Muscle layer of colon (tissue), 2 donors: Measurements from ENCODE around the gene GNA14.

Source experiments
- H3K27ac ChIP-seq: one replicate; pipeline ENCODE4 v1.7.0; 2013; ENCODE audit warnings: low read depth, mild to moderate bottlenecking, low read length, moderate library complexity
- H3K27me3 ChIP-seq, 2 donors: one replicate each; pipeline ENCODE4 v1.7.0; 2013; ENCODE audit warnings: low read length in 2 of 2, mild to moderate bottlenecking in 2 of 2; ENCODE audit not compliant: insufficient read depth in 2 of 2, control insufficient read depth in 1 of 2
- H3K36me3 ChIP-seq: one replicate; pipeline ENCODE4 v1.7.0; 2013; ENCODE audit warnings: mild to moderate bottlenecking, low read length; ENCODE audit not compliant: insufficient read depth
- H3K4me1 ChIP-seq: one replicate; pipeline ENCODE4 v1.7.0; 2013; ENCODE audit warnings: mild to moderate bottlenecking, low read length; ENCODE audit not compliant: insufficient read depth
- H3K4me3 ChIP-seq, 2 donors: one replicate each; pipeline ENCODE4 v1.7.0; 2013; ENCODE audit warnings: low read length in 2 of 2, low read depth in 1 of 2, mild to moderate bottlenecking in 1 of 2, moderate library complexity in 1 of 2
- H3K9ac ChIP-seq: one replicate; pipeline ENCODE4 v1.7.0; 2013; ENCODE audit warnings: low read length
- H3K9me3 ChIP-seq: one replicate; pipeline ENCODE4 v1.7.0; 2013; ENCODE audit warnings: mild to moderate bottlenecking, low read length
- donor health status: abdominal sarcoma.
- donor health status: Adenocarcinoma of cecum.

Gene GNA14

DNA sequence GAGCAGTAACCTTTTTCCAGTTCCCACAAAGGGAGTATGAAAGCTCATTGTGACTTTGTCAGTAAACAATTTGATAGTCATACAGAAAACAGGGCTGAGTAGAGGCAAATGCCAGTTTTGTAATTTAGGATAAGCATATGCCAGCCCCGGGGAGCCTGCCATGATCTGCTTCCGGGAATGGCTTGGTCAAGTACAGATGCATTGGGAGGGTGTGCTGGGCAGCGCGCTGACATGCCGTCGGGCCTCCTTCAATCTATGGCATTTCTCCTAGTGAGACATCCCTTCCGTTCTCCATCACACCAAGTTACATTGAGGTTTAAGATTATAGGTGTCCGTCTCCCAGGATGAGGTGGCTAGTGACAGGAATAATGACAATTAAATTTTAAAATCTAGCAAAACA is 48.6 kb downstream of the GNA14 start:
- no peak overlapping the region for H3K4me3 ChIP-seq
- H3K9ac ChIP-seq, result no peak overlapping the region
- H3K4me1 ChIP-seq, result peaks cover 51% of the 10 kb centered on the region
- H3K27ac ChIP-seq, result peak overlapping the region; percentile 2
- no peaks in the 10 kb centered on the region for H3K27me3 ChIP-seq
- no peaks in the 10 kb centered on the region for H3K9me3 ChIP-seq
- no peaks in the 10 kb centered on the region for H3K36me3 ChIP-seq

DNA sequence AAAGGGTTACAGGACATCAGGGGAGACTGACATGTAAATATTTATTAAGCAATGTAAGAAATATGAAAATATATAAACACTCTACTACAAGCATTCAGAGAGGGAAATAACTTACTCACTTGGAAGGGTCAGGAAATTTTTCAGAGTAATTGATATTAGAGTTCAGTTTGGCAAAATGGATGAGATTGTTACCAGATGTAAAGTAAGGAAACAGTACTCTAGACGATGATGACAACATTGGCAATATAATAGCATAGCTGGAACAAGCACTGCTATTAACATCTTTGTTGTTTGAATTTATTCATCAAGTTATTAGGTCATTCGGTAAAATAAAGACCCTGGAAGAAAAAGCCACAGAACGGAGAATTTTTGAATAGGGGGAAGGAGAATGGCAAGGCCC is 49.1 kb downstream of the GNA14 start:
- no peaks in the 10 kb centered on the region for H3K36me3 ChIP-seq
- H3K27me3 ChIP-seq, result no peaks in the 10 kb centered on the region
- peaks cover 51% of the 10 kb centered on the region for H3K4me1 ChIP-seq
- no peak overlapping the region for H3K4me3 ChIP-seq
- H3K27ac ChIP-seq, result peak overlapping the region; percentile 2
- no peak overlapping the region for H3K9ac ChIP-seq
- no peaks in the 10 kb centered on the region for H3K9me3 ChIP-seq

DNA sequence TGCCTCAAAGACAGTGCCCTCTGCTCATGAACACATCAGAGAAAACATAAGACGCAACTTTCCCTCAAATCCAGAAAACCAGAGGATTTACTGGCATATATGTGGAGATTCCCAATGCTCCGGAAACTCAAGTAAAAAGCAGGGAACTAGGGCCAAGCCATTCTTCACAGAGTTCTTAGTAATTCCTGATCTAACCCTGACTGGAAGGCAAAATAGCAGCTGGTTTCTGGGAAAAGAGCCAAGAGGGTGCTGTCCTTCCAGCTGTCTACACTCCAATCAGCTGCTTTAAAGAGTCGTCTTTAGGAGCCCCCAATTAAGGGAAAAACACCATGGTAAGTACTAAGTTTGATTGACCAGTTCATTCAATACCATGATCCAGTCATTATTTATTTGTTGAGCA is 49.6 kb downstream of the GNA14 start:
- Histone ChIP-seq H3K36me3 (no peaks in the 10 kb centered on the region), H3K9me3 (no peaks in the 10 kb centered on the region), H3K4me3 (no peak overlapping the region), H3K27me3 (no peaks in the 10 kb centered on the region), H3K27ac (peak overlapping the region; percentile 2), H3K4me1 (peaks cover 51% of the 10 kb centered on the region), H3K9ac (no peak overlapping the region)

DNA sequence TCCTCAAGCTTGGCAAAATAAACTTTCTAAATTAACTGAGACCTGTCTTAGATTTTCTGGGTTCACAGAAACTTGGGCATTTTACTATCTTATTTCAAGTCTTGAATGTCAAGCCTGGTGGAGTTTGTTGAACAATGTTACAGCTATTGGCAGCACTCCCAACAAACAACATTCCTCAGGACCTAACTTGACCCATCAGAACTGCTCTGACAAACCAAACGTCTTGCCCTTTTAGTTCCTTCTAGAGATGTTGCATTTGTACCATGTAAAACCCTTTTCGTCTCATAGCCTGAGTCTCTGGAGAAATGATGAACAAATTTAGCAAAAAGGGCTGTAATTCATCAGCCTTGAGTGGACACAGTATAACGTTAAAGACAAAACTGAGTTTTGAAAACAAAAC is 51.1 kb downstream of the GNA14 start:
- Histone ChIP-seq H3K27ac (no peak overlapping the region), H3K27me3 (no peaks in the 10 kb centered on the region), H3K9ac (no peak overlapping the region), H3K9me3 (no peaks in the 10 kb centered on the region), H3K36me3 (no peaks in the 10 kb centered on the region), H3K4me1 (peaks cover 43% of the 10 kb centered on the region), H3K4me3 (no peak overlapping the region)

DNA sequence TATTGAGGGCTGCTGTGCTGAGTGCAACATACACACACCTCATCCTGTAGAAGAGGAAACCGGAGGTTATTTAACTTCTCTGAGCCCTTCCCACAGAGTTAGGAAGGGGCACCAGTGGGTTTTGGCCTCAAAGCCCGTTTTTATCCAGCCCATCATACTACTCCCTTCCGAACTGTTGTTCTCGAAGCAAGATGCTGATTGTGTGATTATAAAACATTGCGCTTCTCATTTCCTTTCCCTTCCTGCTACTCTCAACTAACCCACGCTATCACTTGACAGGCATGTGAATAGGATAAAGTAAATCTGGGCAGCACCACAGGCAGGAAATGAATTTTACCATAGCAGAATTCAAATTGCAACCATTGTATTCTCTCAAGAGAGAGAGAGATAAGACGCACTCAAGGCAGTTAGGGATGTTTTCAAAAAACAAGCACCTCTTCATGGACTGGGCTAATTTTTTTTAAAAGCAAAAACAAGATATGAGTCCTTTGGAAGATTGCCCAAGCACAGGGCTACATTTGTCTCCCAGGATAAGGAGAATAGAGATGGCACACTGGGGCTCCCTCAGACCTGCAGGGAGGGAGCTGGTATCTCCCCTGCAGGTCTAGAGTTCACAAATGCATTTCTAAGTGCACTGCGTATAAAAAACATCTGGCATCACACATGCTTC is 52.6 kb downstream of the GNA14 start:
- Histone ChIP-seq H3K27ac (no peak overlapping the region), H3K9ac (no peak overlapping the region), H3K4me1 (peaks cover 43% of the 10 kb centered on the region), H3K36me3 (no peaks in the 10 kb centered on the region), H3K9me3 (no peaks in the 10 kb centered on the region), H3K27me3 (no peaks in the 10 kb centered on the region), H3K4me3 (no peak overlapping the region)

DNA sequence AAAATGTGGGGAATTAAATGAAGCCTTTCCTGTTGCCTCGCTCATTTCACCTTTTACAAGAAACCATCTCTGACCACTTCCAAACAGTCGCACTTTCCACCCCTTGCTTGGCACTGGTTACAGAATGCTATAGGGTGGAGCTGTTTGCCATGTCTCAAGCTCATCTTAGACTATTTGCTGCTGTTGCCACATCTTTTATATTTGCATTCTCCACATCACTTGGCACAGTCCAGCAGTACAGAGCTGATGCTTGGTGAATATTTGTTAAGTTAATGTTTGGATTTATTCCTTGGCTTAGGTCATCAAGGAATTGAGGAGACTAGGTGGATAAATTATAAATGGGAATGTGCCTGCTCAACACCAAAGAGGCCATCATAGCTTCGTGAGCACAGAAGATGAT is 53.2 kb downstream of the GNA14 start:
- Histone ChIP-seq H3K9me3 (no peaks in the 10 kb centered on the region), H3K27me3 (no peaks in the 10 kb centered on the region), H3K4me3 (no peak overlapping the region), H3K9ac (no peak overlapping the region), H3K4me1 (peaks cover 43% of the 10 kb centered on the region), H3K27ac (no peak overlapping the region), H3K36me3 (no peaks in the 10 kb centered on the region)

DNA sequence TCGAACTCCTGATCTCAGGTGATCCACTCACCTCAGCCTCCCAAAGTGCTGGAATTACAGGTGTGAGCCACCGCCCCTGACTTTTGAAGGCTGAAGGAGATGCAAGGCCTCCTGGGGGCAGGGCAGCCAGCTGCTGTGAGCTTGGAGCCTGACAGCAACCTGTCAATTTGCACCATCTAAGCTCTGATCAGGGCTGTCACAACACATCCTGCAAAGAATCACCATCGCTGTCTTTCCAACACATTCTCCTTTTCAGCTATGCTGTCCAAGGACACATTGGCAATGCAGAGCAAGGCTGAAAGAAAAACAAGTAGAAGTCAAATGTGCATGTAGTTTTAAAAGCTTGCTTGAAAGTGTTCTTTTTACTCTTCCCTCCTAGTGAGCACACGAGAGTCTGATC is 54.6 kb downstream of the GNA14 start:
- Histone ChIP-seq H3K4me1 (peaks cover 35% of the 10 kb centered on the region), H3K9ac (no peak overlapping the region), H3K27ac (no peak overlapping the region), H3K4me3 (no peak overlapping the region), H3K36me3 (no peaks in the 10 kb centered on the region), H3K9me3 (no peaks in the 10 kb centered on the region), H3K27me3 (no peaks in the 10 kb centered on the region)

DNA sequence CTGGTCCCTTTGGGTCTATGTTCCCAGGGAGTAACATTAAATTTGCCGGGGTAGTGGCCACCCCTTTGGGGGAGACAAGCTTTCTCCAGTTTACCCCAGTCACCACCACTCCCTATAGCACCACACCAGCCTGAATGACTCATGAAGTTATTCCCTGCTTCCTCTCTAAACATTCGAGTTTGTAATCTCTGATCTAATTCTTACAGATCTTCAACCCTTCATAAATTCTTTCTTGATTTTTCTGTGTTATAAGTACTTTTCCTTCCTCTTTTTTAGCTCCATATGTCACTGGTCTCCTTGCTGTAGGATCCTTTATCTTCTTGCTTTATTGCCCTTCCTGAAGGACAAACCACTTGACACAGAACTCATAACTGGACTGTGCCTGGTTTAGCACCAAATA is 55.6 kb downstream of the GNA14 start:
- peaks cover 34% of the 10 kb centered on the region for H3K4me1 ChIP-seq
- H3K27me3 ChIP-seq, result no peaks in the 10 kb centered on the region
- no peaks in the 10 kb centered on the region for H3K9me3 ChIP-seq
- H3K27ac ChIP-seq, result no peak overlapping the region
- no peaks in the 10 kb centered on the region for H3K36me3 ChIP-seq
- H3K9ac ChIP-seq, result no peak overlapping the region
- no peak overlapping the region for H3K4me3 ChIP-seq

DNA sequence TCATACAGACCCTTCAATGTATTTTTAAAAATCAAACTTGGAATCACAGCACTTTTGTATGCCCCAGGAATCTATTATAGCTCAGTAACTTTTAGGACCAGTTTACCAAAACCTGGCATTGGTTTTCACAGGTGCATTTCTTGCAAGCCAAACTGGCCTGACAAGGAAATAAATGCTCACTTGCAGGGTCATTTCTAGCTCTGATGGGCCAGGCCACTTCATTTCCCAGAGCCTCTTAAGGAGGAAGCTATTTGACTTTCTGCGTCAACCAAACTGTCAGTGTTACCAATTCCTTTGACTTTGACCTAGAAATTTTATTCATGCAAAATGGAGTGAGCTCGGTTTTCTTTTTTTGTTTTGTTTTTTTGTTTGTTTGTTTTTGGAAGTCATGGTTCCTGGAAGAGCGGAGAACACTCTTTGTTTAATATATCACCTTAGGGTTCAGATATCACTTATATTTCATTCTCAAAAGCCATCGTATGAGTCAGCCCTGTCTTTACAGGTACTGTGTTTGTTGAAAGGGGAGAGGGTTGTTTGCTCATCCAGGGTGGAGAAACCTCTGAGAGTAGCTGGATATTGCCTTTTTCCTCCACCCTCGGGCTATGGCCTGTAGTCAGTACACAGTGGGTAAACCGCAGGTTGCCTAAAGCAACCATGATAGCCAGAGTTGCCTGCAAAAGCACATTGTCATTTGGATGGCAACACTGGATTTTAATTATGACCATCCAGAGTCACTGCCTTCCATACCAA is 58.9 kb downstream of the GNA14 start:
- Histone ChIP-seq H3K36me3 (no peaks in the 10 kb centered on the region), H3K9ac (no peak overlapping the region), H3K9me3 (no peaks in the 10 kb centered on the region), H3K27me3 (no peaks in the 10 kb centered on the region), H3K4me3 (no peak overlapping the region), H3K27ac (no peak overlapping the region), H3K4me1 (peaks cover 13% of the 10 kb centered on the region)

DNA sequence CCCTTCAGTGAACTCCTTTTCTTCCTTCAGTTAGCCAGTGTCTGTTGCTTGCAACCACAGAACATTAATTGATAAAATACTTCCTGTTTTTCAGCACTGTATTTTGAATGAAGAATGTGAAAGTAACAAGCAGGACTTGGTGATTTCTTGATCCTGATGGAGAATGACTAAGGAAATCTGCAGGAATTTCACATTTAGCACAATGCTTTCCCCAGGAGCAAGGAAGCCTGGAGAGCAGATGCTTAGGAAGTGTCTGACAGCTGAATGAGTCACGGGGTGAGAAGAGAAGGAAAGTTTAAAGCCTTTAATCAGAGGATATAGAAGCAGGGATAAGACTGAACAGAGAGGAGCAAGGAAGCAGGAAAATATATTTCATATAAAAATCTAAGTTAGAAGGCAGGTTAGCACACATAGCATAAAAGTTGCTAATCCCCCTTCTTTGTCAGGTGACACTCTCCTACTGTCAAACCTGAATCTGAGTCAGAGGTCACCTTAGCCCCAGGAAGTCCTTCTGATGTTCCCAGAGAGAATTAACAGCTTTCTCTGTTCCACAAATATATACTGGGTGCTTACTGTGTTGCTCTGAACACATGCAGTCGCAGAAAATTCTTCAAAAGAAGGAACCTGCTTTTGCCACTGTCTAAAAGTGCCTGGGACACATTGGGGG is 59.7 kb downstream of the GNA14 start:
- Histone ChIP-seq H3K9me3 (no peaks in the 10 kb centered on the region), H3K4me1 (peaks cover 13% of the 10 kb centered on the region), H3K36me3 (no peaks in the 10 kb centered on the region), H3K4me3 (no peak overlapping the region), H3K9ac (no peak overlapping the region), H3K27ac (no peak overlapping the region), H3K27me3 (no peaks in the 10 kb centered on the region)

DNA sequence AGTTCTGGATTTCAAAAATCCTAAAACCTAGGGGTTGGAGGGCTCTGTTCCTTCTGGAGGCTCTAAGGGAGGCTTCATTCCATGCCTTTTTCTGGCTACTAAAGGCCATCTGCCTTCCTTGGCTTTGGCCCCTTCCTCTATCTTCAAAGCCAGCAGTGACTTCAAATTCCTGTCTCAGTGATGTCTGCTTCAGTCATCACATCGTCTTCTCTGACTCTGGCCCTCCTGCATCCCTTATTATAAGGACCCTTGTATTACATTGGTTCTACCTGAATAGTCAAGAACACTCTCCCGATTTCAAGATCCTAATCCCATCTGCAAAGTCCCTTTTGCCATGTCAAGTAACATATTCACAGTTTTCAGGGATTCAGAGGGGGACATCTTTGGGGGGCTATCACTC is 60.3 kb downstream of the GNA14 start:
- Histone ChIP-seq H3K27ac (no peak overlapping the region), H3K27me3 (no peaks in the 10 kb centered on the region)

More for the DNA sequence above, 60.3 kb downstream of the GNA14 start:
- no peaks in the 10 kb centered on the region for H3K9me3 ChIP-seq
- H3K4me1 ChIP-seq, result peaks cover 13% of the 10 kb centered on the region
- H3K36me3 ChIP-seq, result no peaks in the 10 kb centered on the region
- no peak overlapping the region for H3K9ac ChIP-seq
- H3K4me3 ChIP-seq, result no peak overlapping the region
